GM19452 (cell line): Measurements from ENCODE around the gene VANGL2.

Source experiments
- ATAC-seq: cut with Tn5 transposase; IDR thresholded peaks from one replicate; pipeline ENCODE4 v1.9.1; 2021; ENCODE audit not compliant: unreplicated experiment

The VANGL2 gene

GRCh38 chr1:160459056-160459455 lies 58.7 kb downstream of the VANGL2 start:
- no peak for ATAC-seq

GRCh38 chr1:160459687-160460086 lies 59.3 kb downstream of the VANGL2 start:
- ATAC-seq = no peak

DNA sequence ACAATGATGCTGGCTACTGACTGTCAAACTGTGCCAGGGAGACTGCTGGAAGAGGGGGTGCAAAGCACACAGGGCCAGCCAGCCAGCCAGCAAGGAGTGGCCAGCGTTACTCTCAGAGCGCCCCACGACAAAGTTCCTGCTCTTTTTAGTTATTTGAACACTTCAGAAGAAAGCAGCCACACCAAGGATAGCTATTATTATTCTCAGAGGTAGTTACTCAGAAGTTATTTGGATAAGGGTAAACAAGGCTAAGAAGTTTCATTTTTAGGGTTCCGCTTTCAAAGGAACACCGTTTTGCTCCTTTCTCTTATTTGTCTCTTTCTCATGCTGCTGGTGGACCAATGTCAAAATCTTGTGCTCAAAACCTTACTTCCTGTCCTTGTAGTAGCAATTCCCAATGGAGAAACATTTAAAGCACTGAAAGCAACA lies 59.9 kb downstream of the VANGL2 start:
- ATAC-seq = no peak

GRCh38 chr1:160460683-160461287 lies 60.4 kb downstream of the VANGL2 start:
- no peak for ATAC-seq

GRCh38 chr1:160465123-160465522 lies 64.8 kb downstream of the VANGL2 start:
- ATAC-seq = no peak

GRCh38 chr1:160466961-160467360 lies 66.6 kb downstream of the VANGL2 start:
- ATAC-seq = no peak

- ATAC-seq = no peak
Measured at GRCh38 chr1:160467576-160467975, 67.2 kb downstream of the VANGL2 start.

- ATAC-seq = no peak
Measured at GRCh38 chr1:160471253-160471652, 70.9 kb downstream of the VANGL2 start.

DNA sequence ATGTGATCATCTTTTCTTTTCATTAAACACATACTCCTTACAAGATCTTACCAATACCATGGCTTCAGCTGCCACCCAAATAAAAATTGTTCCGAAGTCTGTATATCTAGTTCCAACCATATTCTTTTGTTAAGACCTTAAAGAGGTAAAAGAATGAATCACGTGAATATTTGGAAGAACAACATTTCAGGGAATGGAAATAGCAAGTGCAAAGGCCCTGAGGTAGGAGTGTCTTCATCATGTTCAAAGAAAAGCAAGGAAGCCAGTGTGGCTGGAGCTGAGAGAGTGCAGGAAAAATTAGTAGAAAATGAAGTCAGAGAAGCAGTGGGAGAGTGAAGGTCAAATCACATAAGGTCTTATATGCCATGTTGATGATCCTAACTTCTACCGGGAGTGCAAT lies 71.7 kb downstream of the VANGL2 start:
- no peak for ATAC-seq

DNA sequence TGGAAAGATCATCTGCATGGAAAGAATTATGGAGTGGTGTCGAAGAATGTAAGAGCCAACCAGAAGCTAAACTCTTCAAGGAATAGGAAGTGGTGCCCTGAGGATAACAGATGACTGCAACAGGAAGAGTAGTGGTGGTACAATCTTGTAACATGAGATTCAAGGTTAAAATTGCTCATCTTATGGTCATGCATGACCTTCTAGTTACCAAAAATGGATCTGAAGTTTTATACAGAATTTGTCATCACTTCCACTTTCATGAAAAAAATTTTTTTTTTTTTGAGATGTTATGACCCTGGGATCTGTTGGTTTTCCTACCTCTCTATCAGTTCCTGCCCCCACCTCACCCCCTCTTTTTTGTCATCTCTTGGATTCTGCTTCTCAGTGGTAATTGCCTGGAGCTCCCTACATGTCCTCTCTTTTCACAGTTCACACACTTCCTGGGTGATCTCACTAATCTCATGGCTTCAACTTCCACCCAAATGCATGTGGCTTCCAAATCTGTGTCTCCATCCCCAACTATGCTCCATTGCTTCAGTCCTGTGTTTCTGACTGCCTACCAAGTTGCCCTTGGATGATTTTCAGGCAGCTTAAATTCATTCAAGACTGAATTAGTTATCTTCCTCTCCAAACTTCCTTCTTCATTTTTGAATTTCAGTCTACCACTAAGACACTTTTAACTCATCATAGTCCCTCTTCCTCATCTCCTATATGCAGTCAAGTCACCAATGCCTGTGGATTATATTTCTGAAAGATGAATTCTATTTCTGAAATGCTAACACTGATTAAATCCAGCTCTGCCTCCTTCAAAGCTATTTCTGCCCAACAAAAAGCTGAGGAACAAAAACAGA lies 74.3 kb downstream of the VANGL2 start:
- ATAC-seq = peak; percentile 66
